NCI-H187 treated with DMSO at 0.1 percent for 48 hours (cell line): Measurements from ENCODE around the gene TPX2.

Experiments
- DNase-seq: peaks from one replicate; lab custom pipeline; 2025; lab: John Stamatoyannopoulos, UW

TPX2 gene

DNA sequence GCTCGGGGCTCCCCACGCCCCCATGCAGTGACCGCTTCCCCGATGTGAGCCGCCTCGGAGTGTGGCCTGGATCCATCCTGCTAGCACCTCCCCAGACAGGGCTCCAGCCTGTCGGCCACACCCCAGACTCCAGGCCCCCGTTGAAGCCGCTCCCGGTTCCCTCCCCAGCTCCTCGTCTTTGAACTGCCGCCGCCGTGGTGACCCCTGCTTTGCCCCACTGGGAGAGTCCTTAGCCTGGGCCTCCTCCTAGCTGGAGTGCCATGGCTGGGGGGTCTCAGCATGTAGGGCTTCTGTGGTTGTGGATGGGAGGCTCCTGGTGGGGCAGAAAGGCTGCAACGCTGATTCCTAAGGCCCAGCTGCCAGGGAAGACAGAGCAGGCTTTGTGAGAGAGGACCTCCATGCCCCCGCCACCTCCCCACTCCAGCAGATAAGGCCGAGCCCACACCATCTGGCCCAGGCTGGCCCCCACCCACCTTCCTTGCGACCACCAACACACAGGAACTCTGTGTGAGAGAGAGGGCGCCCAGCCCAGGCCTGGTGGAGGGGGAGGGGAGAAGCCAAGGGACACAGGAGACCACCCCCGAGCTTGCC, 94.9 kb downstream of the TPX2 start:
- DNase-seq = no peak

DNA sequence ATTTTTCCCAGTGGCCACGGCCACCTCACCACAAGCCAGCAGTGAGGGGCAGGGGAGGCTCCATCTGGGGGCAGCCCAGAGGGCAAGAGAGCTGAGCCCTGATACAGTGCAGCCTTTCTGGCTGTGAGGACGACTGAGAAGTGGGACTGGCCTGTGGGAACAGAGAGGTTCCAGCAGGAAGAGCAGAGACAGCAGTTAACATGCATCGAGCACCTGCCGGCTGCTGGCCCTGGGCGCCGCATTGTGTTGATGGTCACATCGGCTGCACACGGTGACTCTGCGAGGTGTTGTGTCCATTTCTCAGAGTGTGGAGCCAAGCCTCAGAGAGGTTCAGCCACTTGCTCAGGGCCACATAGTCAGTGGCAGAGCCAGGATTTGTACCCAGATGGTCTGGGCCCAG, 96.5 kb downstream of the TPX2 start:
- DNase-seq = no peak

DNA sequence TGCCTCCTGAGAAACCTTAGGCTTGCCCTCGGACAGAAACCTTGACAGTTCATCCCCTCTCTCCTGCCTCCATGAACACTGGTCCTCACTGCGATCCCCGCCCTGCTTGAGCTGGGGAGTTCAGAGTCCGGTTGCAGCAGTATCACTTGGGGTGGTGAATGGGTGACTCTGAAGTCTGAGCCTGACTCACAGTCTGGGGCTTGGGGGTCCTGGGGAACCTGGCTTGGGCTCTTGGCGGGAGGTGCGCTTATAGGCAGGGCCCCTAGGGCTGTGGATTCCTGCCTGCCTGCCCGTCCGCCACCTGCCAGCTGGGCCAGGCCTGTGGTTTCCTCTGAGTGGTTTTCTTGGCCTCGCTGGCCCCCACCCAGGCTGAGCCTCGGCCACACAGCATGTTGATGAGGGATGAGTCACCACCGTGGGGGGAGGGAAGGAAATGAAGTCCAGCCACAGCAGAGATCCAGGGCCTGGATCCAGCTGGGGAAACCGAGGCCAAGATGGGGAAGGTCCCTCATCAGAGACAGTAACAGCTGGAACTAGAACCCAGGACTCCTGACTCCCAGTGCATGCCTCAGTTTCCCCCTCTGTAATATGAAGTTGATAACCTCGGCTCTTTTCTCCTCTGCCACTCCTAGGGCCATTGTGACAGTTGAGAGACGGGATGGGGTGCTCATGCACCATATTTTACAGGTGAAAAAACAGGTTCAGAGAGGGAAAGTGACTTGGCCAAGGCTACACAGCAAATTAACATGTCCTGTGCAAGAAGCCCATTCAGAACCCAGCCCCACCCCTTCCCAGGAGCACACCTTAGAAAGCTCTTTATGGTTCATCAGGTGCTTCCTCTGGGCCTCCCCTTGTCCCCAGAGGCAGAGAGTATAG, 97.1 kb downstream of the TPX2 start:
- no peak for DNase-seq

DNA sequence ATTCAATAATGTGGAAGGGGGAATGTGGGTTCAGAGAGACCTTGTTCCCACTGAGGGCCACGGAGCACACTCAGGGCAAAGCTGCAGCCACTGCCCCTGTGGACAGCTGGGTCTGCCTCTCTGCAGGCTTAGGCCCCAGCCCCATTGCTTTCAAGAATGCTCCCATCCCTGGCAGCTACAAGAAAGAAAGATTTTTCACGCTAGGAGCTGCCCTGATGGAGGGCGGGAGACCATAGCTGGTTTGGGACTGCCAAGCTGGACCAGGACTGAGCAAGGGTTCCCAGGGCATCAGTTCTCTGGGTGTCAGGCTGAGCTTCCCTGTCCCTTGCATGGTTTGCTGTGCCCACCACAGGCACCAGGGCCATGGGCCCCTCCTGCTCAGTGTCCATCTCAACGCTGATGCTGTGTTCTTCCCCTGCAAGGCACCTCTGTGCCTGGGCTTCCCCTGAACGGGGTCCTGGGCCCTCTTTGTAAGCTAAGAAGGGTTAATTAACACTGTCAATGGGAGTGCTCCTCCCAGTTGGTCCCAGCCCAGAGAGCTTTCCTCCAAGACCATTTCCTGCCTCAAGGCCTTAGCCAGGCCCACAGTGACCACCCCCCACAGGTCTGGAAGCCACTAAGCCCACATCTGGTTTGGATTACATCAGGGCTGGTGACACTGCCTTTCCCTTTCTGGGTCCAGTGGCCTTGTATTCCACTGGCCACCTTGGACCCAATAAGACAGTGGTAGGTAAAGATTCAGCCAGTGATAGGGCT, 97.9 kb downstream of the TPX2 start:
- DNase-seq = no peak

DNA sequence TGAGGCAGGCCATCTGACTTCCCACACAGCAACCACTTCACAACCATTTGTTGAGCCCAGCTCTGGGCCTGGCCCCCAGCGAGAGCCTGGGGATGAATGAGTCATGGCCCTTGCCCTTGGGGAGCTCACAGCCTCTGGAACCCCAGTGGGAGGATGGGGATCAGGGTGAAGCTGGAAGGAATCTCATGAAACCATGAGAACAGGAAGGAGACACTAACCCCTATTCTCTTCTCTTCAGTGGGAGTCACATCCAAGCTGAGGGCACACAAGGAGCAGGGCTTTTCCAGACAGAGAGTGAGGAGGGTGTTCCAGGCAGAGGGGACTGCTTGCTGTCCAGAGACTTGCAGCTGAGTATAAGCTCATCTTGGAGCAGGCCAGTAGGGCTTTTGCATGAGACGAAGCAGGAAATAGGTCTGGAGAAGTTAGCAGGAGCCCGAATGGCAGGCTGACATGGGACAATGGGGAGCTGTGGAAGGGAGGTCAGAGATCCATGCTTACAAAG, 98.9 kb downstream of the TPX2 start:
- DNase-seq = no peak

DNA sequence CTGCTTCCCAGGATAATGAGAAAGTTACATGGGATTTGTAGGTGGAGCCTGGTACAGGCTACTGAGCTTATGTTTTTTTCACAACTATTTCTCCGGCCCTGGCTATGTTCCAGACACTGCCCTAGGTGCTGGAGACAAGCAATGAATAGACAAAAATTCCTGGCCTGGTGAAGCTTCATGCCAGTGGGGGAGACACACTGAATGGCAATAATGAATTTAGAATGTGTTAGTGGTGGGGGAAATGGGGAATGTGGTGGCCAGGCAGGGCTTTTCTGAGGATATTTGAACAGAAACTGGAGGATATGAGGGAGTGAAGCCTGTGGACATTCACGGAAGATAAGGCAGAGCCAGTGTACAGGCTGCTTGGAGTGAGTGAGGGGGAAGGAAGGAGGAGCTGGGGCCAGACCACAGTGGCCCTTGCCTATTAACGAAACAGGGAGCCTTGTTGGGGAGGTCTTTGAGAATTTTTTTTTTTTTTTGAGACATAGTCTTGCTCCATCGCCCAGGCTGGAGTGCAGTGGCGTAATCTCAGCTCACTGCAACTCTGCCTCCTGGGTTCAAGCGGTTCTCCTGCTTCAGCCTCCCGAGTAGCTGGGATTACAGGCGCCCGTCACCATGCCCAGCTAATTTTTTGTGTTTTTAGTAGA, 99.7 kb downstream of the TPX2 start:
- no peak for DNase-seq

DNA sequence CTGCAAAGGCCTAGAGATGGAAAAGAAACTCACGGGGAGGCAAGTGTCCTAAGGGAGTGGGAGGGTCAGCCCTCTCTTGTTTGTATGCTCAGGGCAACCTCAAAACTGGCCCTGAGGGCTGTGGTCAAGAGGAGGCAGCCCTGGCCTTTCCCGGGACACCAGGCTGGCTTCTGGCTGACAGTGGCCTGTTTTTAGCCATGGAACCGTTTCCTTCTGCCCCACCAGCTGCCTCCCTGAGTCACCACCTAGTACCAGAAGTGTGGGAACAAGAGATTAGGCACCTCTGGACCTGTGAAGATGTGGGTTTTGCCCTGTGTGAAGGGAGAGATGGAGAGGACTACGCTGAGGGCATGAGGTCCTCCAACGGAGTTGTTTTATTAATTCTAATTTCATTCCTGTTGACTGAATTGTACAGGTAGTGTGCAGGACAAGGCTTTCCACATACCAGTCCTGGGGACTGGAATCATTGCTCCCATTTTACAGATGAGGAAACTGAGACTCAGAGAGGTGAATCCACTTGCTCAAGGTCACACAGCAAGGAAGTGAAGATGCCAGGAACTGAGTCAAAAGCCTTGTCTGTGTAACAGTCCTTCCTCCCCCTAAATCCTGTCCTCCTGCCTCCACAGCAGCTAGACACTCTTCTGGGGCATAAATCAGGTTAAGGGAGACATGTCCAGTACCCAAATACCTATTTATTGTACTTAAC, 100.8 kb downstream of the TPX2 start:
- DNase-seq = no peak

DNA sequence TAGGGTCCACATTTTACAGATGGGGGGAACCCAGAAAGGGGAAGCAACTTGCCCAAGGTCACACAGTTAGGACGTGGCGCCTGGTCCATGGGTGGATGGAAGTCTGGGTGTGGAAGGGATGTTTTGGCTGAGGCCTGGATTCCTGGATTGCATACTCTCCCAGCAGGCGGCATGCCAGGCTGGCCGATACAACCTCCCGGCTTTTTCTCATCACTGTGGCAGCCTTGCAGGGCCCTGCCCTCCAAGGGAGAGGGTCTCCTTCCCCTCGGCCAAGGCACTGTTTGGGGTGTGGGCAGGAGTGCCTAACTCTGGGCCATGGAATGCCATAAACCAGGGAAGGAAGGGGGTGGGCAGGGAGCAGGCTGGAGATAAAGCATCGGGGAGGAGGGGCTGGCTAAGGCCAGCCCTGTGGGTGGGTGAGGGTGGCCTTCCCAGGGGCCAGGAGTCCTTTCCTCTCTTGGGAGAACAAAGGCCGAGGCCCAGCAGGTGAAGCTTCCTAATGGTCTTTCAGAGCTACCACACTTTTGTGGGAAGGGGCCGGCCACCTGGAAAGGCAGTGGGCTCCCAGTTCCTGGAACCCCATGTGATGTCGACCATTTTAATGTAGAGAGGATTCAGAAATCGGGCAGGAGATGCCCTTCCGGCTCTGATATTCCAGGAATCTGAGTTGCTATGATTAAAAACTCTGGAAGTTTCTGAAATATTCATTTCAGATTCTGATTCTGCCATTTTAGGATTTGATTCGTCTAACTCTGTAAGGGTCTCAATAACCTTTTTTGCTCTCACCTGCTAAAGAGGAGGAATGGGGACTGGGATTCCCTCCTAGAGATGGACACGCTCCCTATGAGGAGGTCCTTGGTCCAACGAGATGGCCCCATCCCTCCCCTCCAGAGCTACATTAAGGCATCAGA, 102.1 kb downstream of the TPX2 start:
- DNase-seq = no peak

DNA sequence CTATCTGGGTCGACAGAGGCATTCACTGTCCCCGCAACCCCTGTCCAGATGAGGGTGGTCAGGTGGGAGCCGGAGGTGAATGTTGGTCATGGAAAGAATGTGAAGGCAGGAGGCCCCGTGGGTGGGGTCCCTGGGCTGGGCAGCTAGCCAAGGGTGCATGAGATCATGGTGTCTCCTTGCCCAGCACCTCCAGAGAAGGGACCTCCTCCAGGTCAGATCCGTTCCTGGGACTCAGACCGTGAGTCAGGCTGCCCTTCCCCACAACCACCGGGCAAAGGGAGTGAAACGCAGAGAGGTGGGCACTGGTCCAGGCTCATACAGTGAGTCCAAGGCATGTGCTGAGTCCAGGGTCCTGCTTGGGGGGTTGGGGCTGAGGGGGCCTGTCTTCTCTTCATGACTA, 102.8 kb downstream of the TPX2 start:
- no peak for DNase-seq

DNA sequence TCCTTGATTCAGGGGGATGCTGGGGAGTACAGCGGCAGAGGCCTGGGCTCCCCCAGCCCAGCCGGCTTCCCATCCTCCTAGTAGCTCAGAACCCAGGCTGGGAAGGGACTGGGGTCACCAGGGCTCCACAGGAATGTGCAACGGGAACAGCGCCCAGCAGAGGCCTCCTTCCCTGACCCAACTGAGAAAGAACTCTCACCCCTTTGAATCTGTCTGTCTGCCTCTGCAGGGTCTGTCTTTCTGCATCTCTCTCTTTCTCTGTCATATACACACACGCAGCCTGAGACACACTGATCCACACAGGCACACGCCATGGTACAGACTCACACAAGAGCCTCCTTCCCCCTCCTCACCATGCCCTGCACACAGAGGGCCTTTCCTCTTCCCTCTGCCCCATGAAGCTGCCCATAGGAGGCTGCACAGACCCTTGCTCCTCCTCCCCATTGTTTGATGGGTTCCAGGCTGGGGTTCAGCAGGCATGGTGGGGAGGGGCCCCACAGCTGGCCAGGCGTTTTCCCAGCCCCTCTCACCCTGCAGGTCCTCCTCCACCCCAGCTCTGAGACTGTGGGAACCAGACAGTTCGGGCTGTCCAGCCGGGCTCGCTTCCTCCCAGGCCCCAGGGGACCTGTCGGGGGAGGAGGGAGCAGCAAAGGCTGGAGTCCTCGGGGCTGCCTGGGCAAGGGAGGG, 103.5 kb downstream of the TPX2 start:
- DNase-seq = no peak

DNA sequence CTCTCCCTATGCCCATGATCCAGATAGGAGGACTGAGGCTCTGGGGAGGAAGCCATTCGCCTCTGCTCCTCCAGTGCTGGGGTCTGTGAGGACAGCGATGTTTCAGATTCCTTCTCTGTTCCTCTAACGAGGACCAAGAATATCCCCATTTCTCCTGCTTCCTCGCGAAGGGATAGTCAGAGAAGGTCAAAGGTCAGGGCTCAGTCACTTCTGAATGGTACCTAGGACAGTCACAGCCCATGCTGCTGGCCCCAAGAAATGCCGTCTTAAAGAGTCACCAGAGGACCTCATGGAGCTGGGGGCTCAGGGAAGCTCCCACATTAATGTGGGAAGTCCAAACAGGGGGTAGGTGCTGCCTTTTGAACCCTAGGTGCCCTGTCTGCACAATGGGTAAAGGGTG, 104.2 kb downstream of the TPX2 start:
- no peak for DNase-seq

DNA sequence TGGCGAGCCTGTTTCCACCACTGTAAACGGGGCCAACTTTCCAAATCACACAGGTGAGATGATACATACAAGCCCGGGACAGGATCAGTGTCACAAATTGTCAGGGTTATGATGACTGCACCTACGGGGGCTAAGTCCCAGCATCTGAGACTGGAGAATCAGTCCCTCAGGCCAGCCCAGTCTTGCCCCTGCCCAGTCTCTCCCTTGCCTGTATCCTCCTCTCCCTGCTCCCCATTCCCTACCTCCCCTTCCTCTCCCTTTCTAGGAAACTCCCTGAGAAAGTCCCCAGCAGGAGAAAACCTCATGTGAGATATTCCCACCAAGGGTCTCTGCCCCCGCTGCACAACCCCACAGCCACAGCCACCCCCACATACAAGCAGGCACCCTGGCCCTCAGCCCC, 104.8 kb downstream of the TPX2 start:
- DNase-seq = no peak

DNA sequence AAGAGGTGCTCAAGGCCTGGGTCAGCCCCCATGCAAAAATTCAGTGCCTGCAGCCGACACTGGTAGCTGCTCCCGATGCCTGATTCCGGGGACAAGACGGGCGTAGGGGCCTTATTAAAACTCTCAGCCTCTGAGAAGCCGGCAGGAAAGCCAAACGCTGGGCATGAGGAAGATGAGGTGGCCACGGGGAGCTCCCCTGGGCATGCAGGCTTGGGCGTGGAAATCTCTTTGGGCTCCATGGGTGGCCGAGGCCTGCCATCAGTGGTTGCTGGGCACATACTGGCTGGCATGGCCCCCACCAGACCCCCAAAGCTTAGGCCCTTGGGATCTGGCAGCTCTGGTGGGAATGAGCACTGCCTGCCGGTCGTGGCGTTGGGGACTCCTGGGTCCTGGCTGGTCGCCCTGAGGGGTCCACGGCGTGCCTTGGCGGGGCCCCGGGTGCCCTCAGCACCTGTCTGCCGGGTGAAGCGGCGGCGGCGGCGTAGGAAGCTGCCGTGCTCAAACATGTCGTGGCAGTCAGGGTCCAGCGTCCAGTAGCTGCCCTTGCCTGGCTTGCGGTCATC, 105.7 kb downstream of the TPX2 start:
- DNase-seq = no peak

DNA sequence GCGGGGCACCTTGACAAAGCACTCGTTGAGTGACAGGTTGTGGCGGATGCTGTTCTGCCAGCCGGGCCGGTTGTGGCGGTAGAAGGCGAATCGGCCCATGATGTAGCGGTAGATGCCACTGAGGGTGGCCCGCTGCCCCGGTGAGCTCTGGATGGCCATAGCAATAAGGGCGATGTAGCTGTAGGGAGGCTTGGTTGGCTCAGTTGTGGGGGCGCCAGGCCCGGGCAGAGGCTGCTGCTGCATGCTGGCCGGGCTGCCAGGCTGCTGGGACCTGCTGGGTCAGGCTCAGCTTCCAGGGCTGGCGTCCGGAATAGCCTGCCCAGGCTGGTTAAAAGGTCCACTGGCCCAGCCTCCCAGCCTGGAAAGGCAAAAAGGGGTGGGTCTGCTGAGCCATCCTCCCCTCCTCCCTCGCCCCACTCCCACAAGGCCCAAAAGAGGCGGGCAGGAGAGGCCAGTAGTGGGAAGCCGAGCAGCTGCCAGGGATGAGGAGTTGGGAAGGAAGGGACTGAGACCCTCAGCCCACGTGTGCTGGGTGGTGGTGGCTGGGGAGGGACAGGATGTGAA, 106.3 kb downstream of the TPX2 start, which contains the start of gene FOXS1:
Gene FOXS1, minus strand, starts transcription at position 305 of the 564 bp plus-strand sequence. Its CDS starts 62 bp downstream, at position 243.
- DNase-seq = no peak

DNA sequence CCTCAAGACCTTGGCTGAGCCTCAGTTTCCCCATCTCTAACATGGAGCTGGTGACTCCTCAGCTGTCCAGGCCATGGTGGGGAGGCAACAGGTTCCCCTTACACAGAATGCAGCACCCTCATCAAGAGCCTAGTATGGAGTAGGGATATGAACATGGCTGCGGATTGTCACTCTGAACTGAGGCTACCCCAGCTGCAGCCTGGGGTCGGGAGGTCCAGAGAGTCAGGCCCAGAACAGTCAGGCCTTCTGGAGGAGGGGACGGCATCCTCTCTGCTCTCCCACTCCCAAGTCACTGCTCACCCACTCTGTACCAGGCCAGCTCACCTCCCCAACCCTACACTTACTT, 107.7 kb downstream of the TPX2 start:
- no peak for DNase-seq

DNA sequence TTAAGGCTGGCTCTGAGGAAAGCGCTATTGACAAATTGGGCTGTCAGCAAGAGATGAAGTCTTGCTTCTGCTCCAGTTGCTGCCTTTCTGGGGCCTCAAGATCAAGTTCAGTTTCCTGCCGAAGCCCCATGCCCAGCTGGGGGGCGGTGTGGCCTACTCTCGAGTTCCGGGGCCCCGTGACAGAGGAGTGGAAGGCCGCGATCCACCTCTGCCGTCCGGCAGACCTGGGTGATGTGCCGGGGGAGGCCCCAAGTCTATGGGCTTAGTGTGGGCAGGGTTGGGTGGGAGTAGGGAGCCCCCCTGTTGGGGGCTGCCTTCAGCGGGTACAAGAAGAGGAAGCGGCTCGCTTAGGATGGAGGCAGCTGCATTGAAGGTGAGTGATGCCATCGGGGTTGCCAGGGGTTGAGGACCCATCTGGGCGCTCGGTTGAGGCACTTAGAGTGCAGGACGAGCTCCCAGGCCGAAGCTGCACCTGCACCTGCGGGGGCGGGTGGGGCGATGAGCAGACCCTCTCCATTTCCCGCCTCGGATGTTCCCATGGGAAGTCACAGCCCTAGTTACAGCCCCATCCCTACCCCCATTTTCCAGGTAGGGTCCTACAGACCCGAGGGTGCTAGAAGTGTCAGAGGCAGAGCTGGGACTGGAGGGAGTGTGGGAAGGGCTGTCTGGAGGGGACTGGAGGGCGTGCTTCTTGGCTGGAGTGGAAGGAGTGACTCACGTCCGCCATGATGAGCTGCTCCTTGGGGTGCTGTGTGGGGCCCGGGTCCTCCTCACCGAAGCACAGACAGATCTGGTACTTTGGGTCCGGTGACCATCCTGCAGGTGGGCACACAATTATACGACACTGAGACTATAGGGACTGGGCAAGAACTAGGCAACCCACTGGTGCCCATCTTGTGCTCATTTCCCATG, 109.3 kb downstream of the TPX2 start:
- DNase-seq = no peak

DNA sequence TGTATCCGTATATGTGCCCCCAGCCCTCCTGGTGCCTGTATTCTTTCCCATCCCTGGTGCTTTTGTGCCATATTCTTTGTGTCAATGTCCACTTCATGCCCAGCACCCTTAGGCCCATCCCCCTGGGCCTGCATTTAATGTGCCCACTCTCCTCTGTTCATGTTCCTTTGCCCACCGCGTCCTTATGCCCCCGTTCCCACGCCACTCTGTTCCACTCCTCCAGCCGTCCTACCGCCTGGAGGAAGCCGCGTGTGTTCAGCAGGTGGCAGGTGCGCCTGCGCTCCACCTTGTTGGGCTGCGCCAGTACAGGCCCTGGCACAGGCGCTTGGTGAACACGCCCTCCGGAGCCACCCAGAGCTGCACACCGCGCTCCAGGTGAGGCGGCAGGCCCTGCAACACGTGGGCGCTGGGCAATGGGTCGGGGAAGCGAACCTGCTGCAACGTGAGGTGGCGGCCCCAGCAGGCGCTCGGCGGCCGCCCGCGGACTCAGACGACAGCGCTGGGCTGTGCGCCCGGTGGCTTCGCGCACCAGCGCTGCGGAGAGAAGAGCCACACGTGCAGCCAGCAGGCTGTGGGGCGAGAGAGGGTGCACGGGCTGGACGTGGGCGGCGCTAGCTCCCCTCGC, 110.3 kb downstream of the TPX2 start:
- DNase-seq = no peak
